Measurements from ENCODE around the gene SND1. TPM values are rescaled to one million over a fixed set of nuclear protein-coding genes. Genes with fewer than 3 reads are reported as not detected.

Gene SND1
- total RNA-seq, 5 donors from 2014 or later (not counting 1 experiment from before 2014, with no cell fraction given): 137 to 187 (median 154) TPM

GRCh38 chr7:127769137-127769536, 117.1 kb downstream of the SND1 start:
- ChIA-PET CTCF (no interaction called here), POLR2A (no interaction called here)
- Histone ChIP-seq H3K36me3 (ENCODE audit: control insufficient read depth in 2 of 2, extremely low read depth in 1 of 2, insufficient read depth in 1 of 2, low read length in 1 of 2) (no peaks in the 10 kb centered on the region), H3K27ac (ENCODE audit: low read length) (no peak overlapping the region), H3K4me3 (ENCODE audit: control insufficient read depth in 1 of 2, extremely low read depth in 1 of 2, low read length in 1 of 2) (no peak overlapping the region), H3K4me1 (ENCODE audit: control insufficient read depth in 1 of 2, extremely low read depth in 1 of 2, insufficient read depth in 2 of 2, low read length in 2 of 2) (peaks cover 0 to 6% of the 10 kb centered on the region in 2 experiments), H3K9me3 (no peaks in the 10 kb centered on the region), H3K27me3 (replicated peaks in 1 of 2; ENCODE audit: control insufficient read depth in 2 of 2, extremely low read depth in 1 of 2, insufficient read depth in 2 of 2, low read length in 1 of 2) (no peaks in the 10 kb centered on the region)
- H3K27me3 Mint-ChIP-seq: no peaks in the 10 kb centered on the region
- peaks cover 34 to 53% (median 38%) of the 10 kb centered on the region in 3 donors for H3K4me1 Mint-ChIP-seq
- 100% methylated on average over 2 of the region's 4 CpGs for WGBS (ENCODE audit: insufficient coverage)
- DNase-seq: no peak
- H3K36me3 Mint-ChIP-seq: peaks cover 40% of the 10 kb centered on the region
- no peak overlapping the region for H3K27ac Mint-ChIP-seq
- no peak overlapping the region for H3K4me3 Mint-ChIP-seq
- peaks cover 0 to 4% (median 0%) of the 10 kb centered on the region in 3 donors for H3K9me3 Mint-ChIP-seq
- no peak for ATAC-seq (replicated peaks in 1 of 4)

GRCh38 chr7:127769696-127770400, 117.9 kb downstream of the SND1 start:
- Mint-ChIP-seq H3K27me3 (no peaks in the 10 kb centered on the region), H3K36me3 (peaks cover 41% of the 10 kb centered on the region), H3K27ac (no peak overlapping the region), H3K9me3 (peaks cover 0 to 4% (median 0%) of the 10 kb centered on the region in 3 donors), H3K4me1 (peaks cover 34 to 46% (median 41%) of the 10 kb centered on the region in 3 donors), H3K4me3 (no peak overlapping the region)
- Histone ChIP-seq H3K4me1 (ENCODE audit: control insufficient read depth in 1 of 2, extremely low read depth in 1 of 2, insufficient read depth in 2 of 2, low read length in 2 of 2) (peaks cover 0 to 6% of the 10 kb centered on the region in 2 experiments), H3K9me3 (no peaks in the 10 kb centered on the region), H3K36me3 (ENCODE audit: control insufficient read depth in 2 of 2, extremely low read depth in 1 of 2, insufficient read depth in 1 of 2, low read length in 1 of 2) (no peaks in the 10 kb centered on the region), H3K27me3 (replicated peaks in 1 of 2; ENCODE audit: control insufficient read depth in 2 of 2, extremely low read depth in 1 of 2, insufficient read depth in 2 of 2, low read length in 1 of 2) (no peaks in the 10 kb centered on the region), H3K4me3 (ENCODE audit: control insufficient read depth in 1 of 2, extremely low read depth in 1 of 2, low read length in 1 of 2) (no peak overlapping the region), H3K27ac (ENCODE audit: low read length) (no peak overlapping the region)
- POLR2A ChIA-PET: no interaction called here
- ATAC-seq (replicated peaks in 1 of 4) (no peak), DNase-seq (no peak)
- CTCF ChIA-PET: no interaction called here
- WGBS (ENCODE audit: insufficient coverage): 100% methylated on average over 1 of the region's 4 CpGs

GRCh38 chr7:127770885-127771284, 118.9 kb downstream of the SND1 start:
- no peaks in the 10 kb centered on the region for H3K27me3 Mint-ChIP-seq
- Histone ChIP-seq H3K36me3 (ENCODE audit: control insufficient read depth in 2 of 2, extremely low read depth in 1 of 2, insufficient read depth in 1 of 2, low read length in 1 of 2) (no peaks in the 10 kb centered on the region), H3K27me3 (replicated peaks in 1 of 2; ENCODE audit: control insufficient read depth in 2 of 2, extremely low read depth in 1 of 2, insufficient read depth in 2 of 2, low read length in 1 of 2) (no peaks in the 10 kb centered on the region), H3K4me3 (ENCODE audit: control insufficient read depth in 1 of 2, extremely low read depth in 1 of 2, low read length in 1 of 2) (no peak overlapping the region), H3K9me3 (no peaks in the 10 kb centered on the region), H3K27ac (ENCODE audit: low read length) (no peak overlapping the region), H3K4me1 (ENCODE audit: control insufficient read depth in 1 of 2, extremely low read depth in 1 of 2, insufficient read depth in 2 of 2, low read length in 2 of 2) (peaks cover 0 to 6% of the 10 kb centered on the region in 2 experiments)
- no peak overlapping the region for H3K4me3 Mint-ChIP-seq
- 96% methylated on average over 4 of the region's 4 CpGs for WGBS (ENCODE audit: insufficient coverage)
- peaks cover 38% of the 10 kb centered on the region for H3K36me3 Mint-ChIP-seq
- ChIA-PET POLR2A (no interaction called here), CTCF (no interaction called here)
- no peak for DNase-seq
- no peak overlapping the region for H3K27ac Mint-ChIP-seq
- no peak for ATAC-seq (replicated peaks in 1 of 4)
- H3K9me3 Mint-ChIP-seq: peaks cover 0 to 2% (median 0%) of the 10 kb centered on the region in 3 donors
- peaks cover 31 to 45% (median 42%) of the 10 kb centered on the region in 3 donors for H3K4me1 Mint-ChIP-seq

- ATAC-seq (replicated peaks in 1 of 4) (no peak), DNase-seq (no peak)
- peaks cover 0 to under 1% (median 0%) of the 10 kb centered on the region in 3 donors for H3K9me3 Mint-ChIP-seq
- no CpG with 5 or more reads among the region's 5 CpGs for WGBS (ENCODE audit: insufficient coverage)
- H3K36me3 Mint-ChIP-seq: peaks cover 35% of the 10 kb centered on the region
- Histone ChIP-seq H3K4me3 (ENCODE audit: control insufficient read depth in 1 of 2, extremely low read depth in 1 of 2, low read length in 1 of 2) (no peak overlapping the region), H3K9me3 (no peaks in the 10 kb centered on the region), H3K36me3 (ENCODE audit: control insufficient read depth in 2 of 2, extremely low read depth in 1 of 2, insufficient read depth in 1 of 2, low read length in 1 of 2) (no peaks in the 10 kb centered on the region), H3K4me1 (ENCODE audit: control insufficient read depth in 1 of 2, extremely low read depth in 1 of 2, insufficient read depth in 2 of 2, low read length in 2 of 2) (peaks cover 0 to 5% of the 10 kb centered on the region in 2 experiments), H3K27ac (ENCODE audit: low read length) (no peak overlapping the region), H3K27me3 (replicated peaks in 1 of 2; ENCODE audit: control insufficient read depth in 2 of 2, extremely low read depth in 1 of 2, insufficient read depth in 2 of 2, low read length in 1 of 2) (no peaks in the 10 kb centered on the region)
- ChIA-PET CTCF (no interaction called here), POLR2A (no interaction called here)
- no peaks in the 10 kb centered on the region for H3K27me3 Mint-ChIP-seq
- no peak overlapping the region for H3K4me3 Mint-ChIP-seq
- H3K4me1 Mint-ChIP-seq: peaks cover 29 to 41% (median 40%) of the 10 kb centered on the region in 3 donors
- no peak overlapping the region for H3K27ac Mint-ChIP-seq
These were observed 119.7 kb downstream of the SND1 start for GRCh38 chr7:127771707-127772106.

GRCh38 chr7:127776776-127777386, 124.9 kb downstream of the SND1 start:
- DNase-seq (no peak), ATAC-seq (replicated peaks in 1 of 4) (no peak)
- Histone ChIP-seq H3K4me1 (ENCODE audit: control insufficient read depth in 1 of 2, extremely low read depth in 1 of 2, insufficient read depth in 2 of 2, low read length in 2 of 2) (no peaks in the 10 kb centered on the region), H3K36me3 (ENCODE audit: control insufficient read depth in 2 of 2, extremely low read depth in 1 of 2, insufficient read depth in 1 of 2, low read length in 1 of 2) (no peaks in the 10 kb centered on the region), H3K4me3 (ENCODE audit: control insufficient read depth in 1 of 2, extremely low read depth in 1 of 2, low read length in 1 of 2) (no peak overlapping the region), H3K27ac (ENCODE audit: low read length) (no peak overlapping the region), H3K27me3 (replicated peaks in 1 of 2; ENCODE audit: control insufficient read depth in 2 of 2, extremely low read depth in 1 of 2, insufficient read depth in 2 of 2, low read length in 1 of 2) (no peaks in the 10 kb centered on the region), H3K9me3 (no peaks in the 10 kb centered on the region)
- 100% methylated on average over 1 of the region's 1 CpG for WGBS (ENCODE audit: insufficient coverage)
- Mint-ChIP-seq H3K4me3 (no peak overlapping the region), H3K27ac (no peak overlapping the region), H3K27me3 (no peaks in the 10 kb centered on the region), H3K4me1 (peaks cover 21 to 34% (median 32%) of the 10 kb centered on the region in 3 donors), H3K9me3 (no peaks in the 10 kb centered on the region), H3K36me3 (peaks cover 22% of the 10 kb centered on the region)
- ChIA-PET CTCF (no interaction called here), POLR2A (no interaction called here)

GRCh38 chr7:127780489-127780888, 128.5 kb downstream of the SND1 start:
- Histone ChIP-seq H3K27ac (ENCODE audit: low read length) (no peak overlapping the region), H3K27me3 (replicated peaks in 1 of 2; ENCODE audit: control insufficient read depth in 2 of 2, extremely low read depth in 1 of 2, insufficient read depth in 2 of 2, low read length in 1 of 2) (no peaks in the 10 kb centered on the region), H3K36me3 (ENCODE audit: control insufficient read depth in 2 of 2, extremely low read depth in 1 of 2, insufficient read depth in 1 of 2, low read length in 1 of 2) (no peaks in the 10 kb centered on the region), H3K9me3 (no peaks in the 10 kb centered on the region), H3K4me3 (ENCODE audit: control insufficient read depth in 1 of 2, extremely low read depth in 1 of 2, low read length in 1 of 2) (no peak overlapping the region), H3K4me1 (ENCODE audit: control insufficient read depth in 1 of 2, extremely low read depth in 1 of 2, insufficient read depth in 2 of 2, low read length in 2 of 2) (no peaks in the 10 kb centered on the region)
- DNase-seq: no peak
- ATAC-seq (replicated peaks in 1 of 4): no peak
- no CpG with 5 or more reads among the region's 1 CpG for WGBS (ENCODE audit: insufficient coverage)
- H3K4me1 Mint-ChIP-seq: peaks cover 29 to 54% (median 48%) of the 10 kb centered on the region in 3 donors
- POLR2A ChIA-PET: interaction anchor here in 1 of 2 donors (0.6 kb wide), 1 partner anchor 489 kb away, joined by 3 read pairs; no protein-coding TSS in a partner anchor
- H3K4me3 Mint-ChIP-seq: no peak overlapping the region
- no peak overlapping the region for H3K27ac Mint-ChIP-seq
- peaks cover 18% of the 10 kb centered on the region for H3K36me3 Mint-ChIP-seq
- no peaks in the 10 kb centered on the region for H3K9me3 Mint-ChIP-seq
- CTCF ChIA-PET: interaction anchor here in 1 of 2 donors (0.6 kb wide), 1 partner anchor 113 kb away, joined by 3 read pairs; no protein-coding TSS in a partner anchor
- no peaks in the 10 kb centered on the region for H3K27me3 Mint-ChIP-seq

All from T-cell (primary cell).